Peyer's patch (tissue), 4 donors: ENCODE data around the gene RPL6.

ENCODE experiments used
- POLR2A ChIP-seq, 2 donors: fragments of 450-650 bp; IDR thresholded peaks; one replicate each; pipeline ENCODE4 v1.5.1; 2017; ENCODE audit warnings: antibody characterized with exemption in 2 of 2, mild to moderate bottlenecking in 2 of 2, moderate library complexity in 2 of 2
- TF ChIP-seq, protein P1 (sequence below), 6 experiments: fragments of 450-650 bp in 4 of 6; fragments of 200-600 bp in 2 of 6; sonication (generic) in 1 of 6; IDR thresholded peaks; one replicate each; pipeline ENCODE4 v1.5.1; 2017 to 2019; ENCODE audit warnings: antibody characterized with exemption in 6 of 6, mild to moderate bottlenecking in 3 of 6, moderate library complexity in 1 of 6

DNA sequence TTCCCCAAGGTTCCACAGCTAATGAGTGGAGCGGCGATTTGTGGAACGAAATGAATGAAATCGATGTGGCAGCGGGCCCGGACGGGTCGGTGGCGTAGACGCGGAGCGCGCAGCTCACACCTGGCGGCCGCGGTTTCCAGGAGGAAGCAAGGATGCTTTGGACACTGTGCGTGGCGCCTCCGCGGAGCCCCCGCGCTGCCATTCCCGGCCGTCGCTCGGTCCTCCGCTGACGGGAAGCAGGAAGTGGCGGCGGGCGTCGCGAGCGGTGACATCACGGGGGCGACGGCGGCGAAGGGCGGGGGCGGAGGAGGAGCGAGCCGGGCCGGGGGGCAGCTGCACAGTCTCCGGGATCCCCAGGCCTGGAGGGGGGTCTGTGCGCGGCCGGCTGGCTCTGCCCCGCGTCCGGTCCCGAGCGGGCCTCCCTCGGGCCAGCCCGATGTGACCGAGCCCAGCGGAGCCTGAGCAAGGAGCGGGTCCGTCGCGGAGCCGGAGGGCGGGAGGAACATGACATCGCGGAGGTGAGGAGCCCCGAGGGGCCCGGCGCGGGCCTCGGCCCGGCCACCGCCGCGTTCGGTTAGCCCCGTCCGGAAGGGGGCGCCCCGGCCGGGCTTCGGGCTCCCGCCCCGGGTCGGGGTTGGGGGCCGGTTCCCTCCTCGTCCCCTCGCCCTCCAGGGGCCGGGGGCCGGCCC lies 9.3 kb upstream of the RPL6 start, which contains the start of gene PTPN11:
- TF ChIP-seq POLR2A (IDR thresholded peaks at IDR 0.05) = peak; percentile 93
- TF ChIP-seq, protein P1, sequence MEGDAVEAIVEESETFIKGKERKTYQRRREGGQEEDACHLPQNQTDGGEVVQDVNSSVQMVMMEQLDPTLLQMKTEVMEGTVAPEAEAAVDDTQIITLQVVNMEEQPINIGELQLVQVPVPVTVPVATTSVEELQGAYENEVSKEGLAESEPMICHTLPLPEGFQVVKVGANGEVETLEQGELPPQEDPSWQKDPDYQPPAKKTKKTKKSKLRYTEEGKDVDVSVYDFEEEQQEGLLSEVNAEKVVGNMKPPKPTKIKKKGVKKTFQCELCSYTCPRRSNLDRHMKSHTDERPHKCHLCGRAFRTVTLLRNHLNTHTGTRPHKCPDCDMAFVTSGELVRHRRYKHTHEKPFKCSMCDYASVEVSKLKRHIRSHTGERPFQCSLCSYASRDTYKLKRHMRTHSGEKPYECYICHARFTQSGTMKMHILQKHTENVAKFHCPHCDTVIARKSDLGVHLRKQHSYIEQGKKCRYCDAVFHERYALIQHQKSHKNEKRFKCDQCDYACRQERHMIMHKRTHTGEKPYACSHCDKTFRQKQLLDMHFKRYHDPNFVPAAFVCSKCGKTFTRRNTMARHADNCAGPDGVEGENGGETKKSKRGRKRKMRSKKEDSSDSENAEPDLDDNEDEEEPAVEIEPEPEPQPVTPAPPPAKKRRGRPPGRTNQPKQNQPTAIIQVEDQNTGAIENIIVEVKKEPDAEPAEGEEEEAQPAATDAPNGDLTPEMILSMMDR (IDR thresholded peaks at IDR 0.05) = peak; percentile 7 to 44 (median 35)
